Measurements from ENCODE around the gene CPEB4. TPM values are rescaled to one million over a fixed set of nuclear protein-coding genes. Genes with fewer than 3 reads are reported as not detected.
A peak's percentile ranks its signal among the peaks of the same experiment; 100 is the strongest.

CPEB4 gene
- total and polyA plus RNA-seq, 8 donors: 3.5 to 115 (median 31.7) TPM

GRCh38 chr5:173974688-173975239 lies 86.6 kb downstream of the CPEB4 start:
- Histone ChIP-seq H3K4me1 (peaks cover 7 to 15% (median 14%) of the 10 kb centered on the region in 4 donors), H3K4me3 (no peak overlapping the region), H3K36me3 (no peaks in the 10 kb centered on the region), H3K27ac (no peak overlapping the region), H3K9me3 (no peaks in the 10 kb centered on the region), H3K27me3 (no peaks in the 10 kb centered on the region)
- intact Hi-C loops (cut with DNase I; ENCODE audit: low total_unique reads): loop anchor here (5.0 kb wide), 1 partner anchor 357 kb away; the partner anchor contains the start of gene BOD1
- 42 to 51% (median 44%) methylated on average over 5 of the region's 5 CpGs for WGBS, 5 donors
- peak in 1 of 2 donors; percentile 17 for DNase-seq
- TF ChIP-seq POLR2A (IDR thresholded peaks at IDR 0.05) (no peak), EP300 (IDR thresholded peaks at IDR 0.05) (no peak), POLR2AphosphoS5 (IDR thresholded peaks at IDR 0.05) (no peak)
- TF ChIP-seq, protein P1, sequence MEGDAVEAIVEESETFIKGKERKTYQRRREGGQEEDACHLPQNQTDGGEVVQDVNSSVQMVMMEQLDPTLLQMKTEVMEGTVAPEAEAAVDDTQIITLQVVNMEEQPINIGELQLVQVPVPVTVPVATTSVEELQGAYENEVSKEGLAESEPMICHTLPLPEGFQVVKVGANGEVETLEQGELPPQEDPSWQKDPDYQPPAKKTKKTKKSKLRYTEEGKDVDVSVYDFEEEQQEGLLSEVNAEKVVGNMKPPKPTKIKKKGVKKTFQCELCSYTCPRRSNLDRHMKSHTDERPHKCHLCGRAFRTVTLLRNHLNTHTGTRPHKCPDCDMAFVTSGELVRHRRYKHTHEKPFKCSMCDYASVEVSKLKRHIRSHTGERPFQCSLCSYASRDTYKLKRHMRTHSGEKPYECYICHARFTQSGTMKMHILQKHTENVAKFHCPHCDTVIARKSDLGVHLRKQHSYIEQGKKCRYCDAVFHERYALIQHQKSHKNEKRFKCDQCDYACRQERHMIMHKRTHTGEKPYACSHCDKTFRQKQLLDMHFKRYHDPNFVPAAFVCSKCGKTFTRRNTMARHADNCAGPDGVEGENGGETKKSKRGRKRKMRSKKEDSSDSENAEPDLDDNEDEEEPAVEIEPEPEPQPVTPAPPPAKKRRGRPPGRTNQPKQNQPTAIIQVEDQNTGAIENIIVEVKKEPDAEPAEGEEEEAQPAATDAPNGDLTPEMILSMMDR (IDR thresholded peaks at IDR 0.05): no peak

DNA sequence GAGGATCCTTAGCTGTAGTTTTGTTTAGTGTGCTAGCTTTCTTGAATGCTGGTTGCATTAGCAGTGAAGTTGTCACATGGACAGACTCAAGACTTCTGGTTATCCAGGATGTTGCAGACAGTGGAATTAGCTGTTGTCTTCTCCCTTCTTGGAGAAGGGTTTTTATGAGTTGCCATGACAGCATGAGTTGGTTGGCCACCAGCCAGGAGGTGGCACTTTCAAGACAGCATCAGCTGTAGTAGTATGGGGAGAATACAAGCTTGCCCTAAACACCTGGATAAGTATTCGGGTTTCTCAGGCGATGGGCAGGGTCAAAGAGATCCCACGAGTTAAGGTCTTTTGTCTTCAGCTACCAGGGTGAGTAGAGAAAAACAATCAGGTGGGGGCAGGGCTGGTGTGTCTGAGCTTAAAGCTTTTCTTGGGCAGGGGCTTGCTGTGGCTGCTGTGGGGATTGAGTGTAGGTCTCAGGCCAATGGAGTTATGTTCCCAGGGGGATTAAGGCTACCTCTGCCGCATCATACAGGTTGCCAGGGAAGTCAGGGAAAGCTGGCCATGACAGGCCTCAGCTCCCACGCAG lies 93.1 kb downstream of the CPEB4 start:
- DNase-seq: no peak
- TF ChIP-seq, protein P1 (IDR thresholded peaks at IDR 0.05): no peak
- TF ChIP-seq POLR2AphosphoS5 (IDR thresholded peaks at IDR 0.05) (no peak), POLR2A (IDR thresholded peaks at IDR 0.05) (no peak), EP300 (IDR thresholded peaks at IDR 0.05) (no peak)
- WGBS, 5 donors: 47 to 60% (median 50%) methylated on average over 4 to 5 of the region's 5 CpGs

DNA sequence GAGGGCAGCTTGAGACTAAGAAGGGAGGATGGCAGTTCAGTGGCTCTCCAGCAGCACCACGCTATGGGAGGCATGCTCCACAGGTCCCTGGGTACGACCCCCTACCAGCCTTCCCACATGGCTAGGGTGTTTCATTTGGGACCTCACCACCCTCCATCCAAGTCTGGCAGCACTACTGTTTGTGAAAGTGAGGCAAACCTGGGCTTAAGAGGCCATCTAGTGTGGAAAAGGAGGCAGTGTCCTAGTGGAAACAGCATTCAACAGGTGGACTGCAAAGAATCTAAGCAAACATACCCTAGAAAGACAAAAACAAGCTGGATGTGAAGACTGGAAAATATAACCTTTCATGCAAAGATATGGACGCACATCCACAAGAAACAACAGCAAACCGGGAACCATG lies 96.1 kb downstream of the CPEB4 start:
- intact Hi-C loops (cut with DNase I; ENCODE audit: low total_unique reads): no loop called here
- no peak overlapping the region for H3K27ac ChIP-seq
- H3K4me1 ChIP-seq: no peaks in the 10 kb centered on the region
- TF ChIP-seq EP300 (IDR thresholded peaks at IDR 0.05): no peak
- TF ChIP-seq, protein P1 (IDR thresholded peaks at IDR 0.05): peak in 2 of 7 experiments; percentile 10 to 15
- no peak overlapping the region for H3K4me3 ChIP-seq
- no peaks in the 10 kb centered on the region for H3K36me3 ChIP-seq
- WGBS, 5 donors: 39 to 50% (median 45%) methylated on average over 4 of the region's 4 CpGs
- peak in 1 of 2 donors; percentile 35 for DNase-seq
- H3K27me3 ChIP-seq: peaks cover 0 to 21% (median 0%) of the 10 kb centered on the region in 3 donors
- H3K9me3 ChIP-seq: no peaks in the 10 kb centered on the region

More for the DNA sequence above, 93.1 kb downstream of the CPEB4 start:
- Histone ChIP-seq H3K9me3 (no peaks in the 10 kb centered on the region), H3K27ac (no peak overlapping the region), H3K4me3 (no peak overlapping the region), H3K36me3 (no peaks in the 10 kb centered on the region), H3K27me3 (peaks cover 0 to 21% (median 0%) of the 10 kb centered on the region in 3 donors), H3K4me1 (no peaks in the 10 kb centered on the region)
- intact Hi-C loops (cut with DNase I; ENCODE audit: low total_unique reads): no loop called here

- no peak for TF ChIP-seq POLR2A (IDR thresholded peaks at IDR 0.05)
- TF ChIP-seq EP300 (IDR thresholded peaks at IDR 0.05): no peak
- no peak for TF ChIP-seq POLR2AphosphoS5 (IDR thresholded peaks at IDR 0.05)
- TF ChIP-seq, protein P1 (IDR thresholded peaks at IDR 0.05): no peak
- Histone ChIP-seq H3K36me3 (no peaks in the 10 kb centered on the region), H3K27ac (no peak within 1 kb of the TSS), H3K4me1 (no peaks in the 10 kb centered on the region), H3K9me3 (peaks cover 0 to 14% (median 0%) of the 10 kb centered on the region in 4 donors), H3K4me3 (no peak within 1 kb of the TSS), H3K27me3 (peaks cover 0 to 14% (median 0%) of the 10 kb centered on the region in 3 donors)
- no peak for DNase-seq
- WGBS, 5 donors: 95 to 96% (median 95%) methylated on average over 30 to 51 of the region's 51 CpGs
- intact Hi-C loops (cut with DNase I; ENCODE audit: low total_unique reads): no loop called here
Observed at GRCh38 chr5:173988554-173989431, 100.6 kb downstream of the CPEB4 start, which contains the start of gene C5orf47. Gene C5orf47, plus strand, starts transcription at chr5:173989170. Its CDS starts 94 bp downstream, at chr5:173989264.
